Mesenchymal stem cell (in vitro differentiated cells and primary cell): ENCODE results near the gene RXFP2.

Experiments
- DNase-seq: peaks from one replicate; pipeline ENCODE4 v3.0.0-alpha.2; 2013
- H2AFZ ChIP-seq: one replicate; pipeline ENCODE4 v1.6.1; 2013; ENCODE audit warnings: low read depth, mild to moderate bottlenecking, control low read depth, inconsistent platforms, low read length, moderate library complexity
- H2AK5ac ChIP-seq: 2 replicates; pipeline ENCODE4 v1.6.1; 2013; ENCODE audit warnings: low read length, moderate library complexity, mild to moderate bottlenecking, inconsistent platforms; ENCODE audit not compliant: severe bottlenecking
- H2BK120ac ChIP-seq: one replicate; pipeline ENCODE4 v1.6.1; 2013; ENCODE audit warnings: low read depth, mild to moderate bottlenecking, inconsistent platforms, low read length, moderate library complexity
- H2BK12ac ChIP-seq, 2 experiments: one replicate each; pipeline ENCODE4 v1.6.1; 2013; ENCODE audit warnings: inconsistent platforms in 2 of 2, low read length in 2 of 2, mild to moderate bottlenecking in 2 of 2, moderate library complexity in 2 of 2, control low read depth in 1 of 2
- H2BK15ac ChIP-seq: one replicate; pipeline ENCODE4 v1.6.1; 2013; ENCODE audit warnings: mild to moderate bottlenecking, low read depth, inconsistent platforms; ENCODE audit not compliant: poor library complexity, severe bottlenecking
- H2BK5ac ChIP-seq: 2 replicates; pipeline ENCODE4 v1.6.1; 2013; ENCODE audit warnings: low read depth, mild to moderate bottlenecking, low read length, control low read depth, inconsistent platforms; ENCODE audit not compliant: poor library complexity, severe bottlenecking
- H3K14ac ChIP-seq, 2 experiments: one replicate each; pipeline ENCODE4 v1.6.1; 2013; ENCODE audit warnings: inconsistent platforms in 2 of 2, low read length in 2 of 2, control low read depth in 1 of 2, mild to moderate bottlenecking in 1 of 2, moderate library complexity in 1 of 2
- H3K18ac ChIP-seq, 2 experiments: one replicate each; pipeline ENCODE4 v1.6.1; 2013; ENCODE audit warnings: inconsistent platforms in 2 of 2, low read length in 2 of 2, control low read depth in 1 of 2, low read depth in 1 of 2, mild to moderate bottlenecking in 1 of 2
- H3K23ac ChIP-seq, 2 experiments: one replicate each; pipeline ENCODE4 v1.6.1; 2013; ENCODE audit warnings: inconsistent platforms in 2 of 2, low read length in 2 of 2, mild to moderate bottlenecking in 2 of 2, moderate library complexity in 2 of 2, control low read depth in 1 of 2
- H3K27ac ChIP-seq: 2 replicates; pipeline ENCODE4 v1.5.1; 2013; ENCODE audit warnings: mild to moderate bottlenecking, moderate library complexity, low read length, control low read depth, inconsistent platforms; ENCODE audit not compliant: poor library complexity, severe bottlenecking
- H3K27me3 ChIP-seq, 2 experiments: 2 replicates each; pipeline versions ENCODE4 v1.6.1 to v1.7.0; 2013; ENCODE audit warnings: low read length in 2 of 2, mild to moderate bottlenecking in 2 of 2, moderate library complexity in 2 of 2, control low read depth in 1 of 2, inconsistent platforms in 1 of 2; ENCODE audit not compliant: control insufficient read depth in 1 of 2, insufficient read depth in 1 of 2
- H3K36me3 ChIP-seq, 2 experiments: 2 replicates each; pipeline versions ENCODE4 v1.6.1 to v1.7.0; 2013; ENCODE audit warnings: low read length in 2 of 2, control low read depth in 1 of 2, inconsistent platforms in 1 of 2, low read depth in 1 of 2, mild to moderate bottlenecking in 1 of 2; ENCODE audit not compliant: insufficient read depth in 2 of 2, control insufficient read depth in 1 of 2
- H3K4ac ChIP-seq, 2 experiments: one replicate each; pipeline ENCODE4 v1.6.1; 2013; ENCODE audit warnings: inconsistent platforms in 2 of 2, low read length in 2 of 2, mild to moderate bottlenecking in 2 of 2, moderate library complexity in 2 of 2, control low read depth in 1 of 2, low read depth in 1 of 2
- H3K4me1 ChIP-seq: 2 replicates; pipeline ENCODE4 v1.6.1; 2013; ENCODE audit warnings: low read depth, low read length, control low read depth; ENCODE audit not compliant: control insufficient read depth, insufficient read depth
- H3K4me2 ChIP-seq: 2 replicates; pipeline ENCODE4 v1.6.1; 2013; ENCODE audit warnings: low read length, mild to moderate bottlenecking, inconsistent platforms; ENCODE audit not compliant: poor library complexity, severe bottlenecking
- H3K4me3 ChIP-seq, 2 experiments: 2 replicates each; pipeline versions ENCODE4 v1.5.1 to v1.7.0; 2013; ENCODE audit warnings: low read length in 2 of 2, mild to moderate bottlenecking in 2 of 2, control low read depth in 1 of 2, low read depth in 1 of 2; ENCODE audit not compliant: insufficient read depth in 1 of 2
- H3K79me1 ChIP-seq: replicated peaks from 2 replicates; pipeline ENCODE4 v1.6.1; 2013; ENCODE audit warnings: mild to moderate bottlenecking, control low read depth, low read length, inconsistent platforms; ENCODE audit not compliant: poor library complexity, severe bottlenecking
- H3K9ac ChIP-seq: 2 replicates; pipeline ENCODE4 v1.7.0; 2013; ENCODE audit warnings: mild to moderate bottlenecking, low read length, moderate library complexity
- H3K9me3 ChIP-seq: 2 replicates; pipeline ENCODE4 v1.7.0; 2013; ENCODE audit warnings: mild to moderate bottlenecking, low read length; ENCODE audit not compliant: control insufficient read depth
- H4K8ac ChIP-seq: one replicate; pipeline ENCODE4 v1.6.1; 2013; ENCODE audit warnings: inconsistent platforms, mild to moderate bottlenecking, low read length, moderate library complexity
- H4K91ac ChIP-seq: one replicate; pipeline ENCODE4 v1.6.1; 2013; ENCODE audit warnings: mild to moderate bottlenecking, low read length, inconsistent platforms
- WGBS: methylation state at CpG from one replicate; pipeline ENCODE4 v1.1.7; 2013; ENCODE audit warnings: mixed read lengths; 5-methylcytosine and 5-hydroxymethylcytosine counted together

The RXFP2 gene

GRCh38 chr13:31849206-31849605 lies 109.9 kb downstream of the RXFP2 start:
- no peak overlapping the region for H3K14ac ChIP-seq
- H3K27me3 ChIP-seq, result peaks cover 12 to 15% of the 10 kb centered on the region in 2 experiments
- H3K18ac ChIP-seq, result no peak overlapping the region
- H3K4ac ChIP-seq, result no peak overlapping the region
- DNase-seq, result no peak
- H2BK15ac ChIP-seq, result no peak overlapping the region
- no peaks in the 10 kb centered on the region for H3K36me3 ChIP-seq
- H3K4me1 ChIP-seq, result peaks cover 3% of the 10 kb centered on the region
- H3K79me1 ChIP-seq, result no peaks in the 10 kb centered on the region
- H3K9ac ChIP-seq, result no peak overlapping the region
- no peak overlapping the region for H2BK120ac ChIP-seq
- H4K91ac ChIP-seq, result no peak overlapping the region
- no peak overlapping the region for H2BK5ac ChIP-seq
- H2AK5ac ChIP-seq, result no peak overlapping the region
- H3K4me3 ChIP-seq, result no peak overlapping the region
- H2BK12ac ChIP-seq, result no peak overlapping the region
- H3K9me3 ChIP-seq, result no peaks in the 10 kb centered on the region
- H3K23ac ChIP-seq, result no peak overlapping the region
- H4K8ac ChIP-seq, result no peak overlapping the region
- no peak overlapping the region for H3K27ac ChIP-seq
- 89% methylated on average over 4 of the region's 4 CpGs for WGBS
- H2AFZ ChIP-seq, result no peak overlapping the region
- no peak overlapping the region for H3K4me2 ChIP-seq

- H4K91ac ChIP-seq, result no peak overlapping the region
- H3K14ac ChIP-seq, result no peak overlapping the region
- no peak overlapping the region for H3K18ac ChIP-seq
- H3K4ac ChIP-seq, result no peak overlapping the region
- no peak overlapping the region for H3K9ac ChIP-seq
- peaks cover 3% of the 10 kb centered on the region for H3K4me1 ChIP-seq
- H2BK120ac ChIP-seq, result no peak overlapping the region
- H2AFZ ChIP-seq, result no peak overlapping the region
- H3K9me3 ChIP-seq, result no peaks in the 10 kb centered on the region
- no peak overlapping the region for H2BK12ac ChIP-seq
- H2BK15ac ChIP-seq, result no peak overlapping the region
- H2BK5ac ChIP-seq, result no peak overlapping the region
- H3K27ac ChIP-seq, result no peak overlapping the region
- H2AK5ac ChIP-seq, result no peak overlapping the region
- no peak overlapping the region for H3K23ac ChIP-seq
- H3K4me3 ChIP-seq, result no peak overlapping the region
- no peaks in the 10 kb centered on the region for H3K79me1 ChIP-seq
- no peak overlapping the region for H3K4me2 ChIP-seq
- WGBS, result 66% methylated on average over 3 of the region's 5 CpGs
- H3K27me3 ChIP-seq, result peaks cover 3 to 6% of the 10 kb centered on the region in 2 experiments
- H3K36me3 ChIP-seq, result no peaks in the 10 kb centered on the region
- no peak for DNase-seq
- no peak overlapping the region for H4K8ac ChIP-seq
These were observed 110.8 kb downstream of the RXFP2 start for GRCh38 chr13:31850041-31850555.

GRCh38 chr13:31851216-31851615 lies 111.9 kb downstream of the RXFP2 start:
- Histone ChIP-seq H4K91ac (no peak overlapping the region), H2BK12ac (no peak overlapping the region), H2AK5ac (no peak overlapping the region), H3K27me3 (peaks cover 0 to 6% of the 10 kb centered on the region in 2 experiments), H3K4me2 (no peak overlapping the region), H2BK120ac (no peak overlapping the region), H3K4me1 (peaks cover 3% of the 10 kb centered on the region), H3K18ac (no peak overlapping the region), H2AFZ (no peak overlapping the region), H3K79me1 (no peaks in the 10 kb centered on the region), H3K14ac (no peak overlapping the region), H3K23ac (no peak overlapping the region), H3K9me3 (no peaks in the 10 kb centered on the region), H3K4me3 (no peak overlapping the region), H2BK15ac (no peak overlapping the region), H3K4ac (no peak overlapping the region), H2BK5ac (no peak overlapping the region), H3K27ac (no peak overlapping the region), H3K36me3 (no peaks in the 10 kb centered on the region), H4K8ac (no peak overlapping the region), H3K9ac (no peak overlapping the region)
- whole genome bisulfite sequencing, result 93% methylated on average over 6 of the region's 6 CpGs
- no peak for DNase-seq
